Measurements from ENCODE around the gene RUSC1.
"Not testable (repeated sequence)": the region's sequence is repeated elsewhere in the genome, so short reads cannot be mapped to it uniquely, and the experiment has no call there.

Gene RUSC1

GRCh38 chr1:155326020-155326526, 5.4 kb downstream of the RUSC1 start:
- H3K27ac ChIP-seq, result no peak overlapping the region
- no peak for DNase-seq
- in situ Hi-C loops (cut with HindIII; ENCODE audit: low pct_ligation_motif_present, low sequenced_read_pairs), result loop anchor here (25.0 kb wide), 1 partner anchor 186 kb away; no protein-coding TSS in a partner anchor
- TF ChIP-seq CTCF (IDR thresholded peaks at IDR 0.05; ENCODE audit: low read depth, low read length, missing control alignments), result no peak
- H3K27me3 ChIP-seq (replicated peaks), result no peaks in the 10 kb centered on the region
- H3K36me3 ChIP-seq (replicated peaks), result peaks cover 30% of the 10 kb centered on the region
- H3K4me3 ChIP-seq (ENCODE audit: low read depth, low read length), result no peak overlapping the region

GRCh38 chr1:155326631-155327037, 5.9 kb downstream of the RUSC1 start:
- H3K4me3 ChIP-seq (ENCODE audit: low read depth, low read length), result no peak overlapping the region
- TF ChIP-seq CTCF (IDR thresholded peaks at IDR 0.05; ENCODE audit: low read depth, low read length, missing control alignments), result no peak
- no peaks in the 10 kb centered on the region for H3K27me3 ChIP-seq (replicated peaks)
- in situ Hi-C loops (cut with HindIII; ENCODE audit: low pct_ligation_motif_present, low sequenced_read_pairs), result loop anchor here (25.0 kb wide), 1 partner anchor 186 kb away; no protein-coding TSS in a partner anchor
- DNase-seq, result no peak
- H3K27ac ChIP-seq, result no peak overlapping the region
- peaks cover 36% of the 10 kb centered on the region for H3K36me3 ChIP-seq (replicated peaks)

GRCh38 chr1:155327981-155328380, 7.3 kb downstream of the RUSC1 start:
- DNase-seq, result no peak
- Histone ChIP-seq H3K36me3 (replicated peaks) (peaks cover 36% of the 10 kb centered on the region), H3K27me3 (replicated peaks) (no peaks in the 10 kb centered on the region), H3K27ac (no peak overlapping the region), H3K4me3 (ENCODE audit: low read depth, low read length) (no peak overlapping the region)
- TF ChIP-seq CTCF (IDR thresholded peaks at IDR 0.05; ENCODE audit: low read depth, low read length, missing control alignments), result no peak
- in situ Hi-C loops (cut with HindIII; ENCODE audit: low pct_ligation_motif_present, low sequenced_read_pairs), result loop anchor here (25.0 kb wide), 1 partner anchor 184 kb away; no protein-coding TSS in a partner anchor

DNA sequence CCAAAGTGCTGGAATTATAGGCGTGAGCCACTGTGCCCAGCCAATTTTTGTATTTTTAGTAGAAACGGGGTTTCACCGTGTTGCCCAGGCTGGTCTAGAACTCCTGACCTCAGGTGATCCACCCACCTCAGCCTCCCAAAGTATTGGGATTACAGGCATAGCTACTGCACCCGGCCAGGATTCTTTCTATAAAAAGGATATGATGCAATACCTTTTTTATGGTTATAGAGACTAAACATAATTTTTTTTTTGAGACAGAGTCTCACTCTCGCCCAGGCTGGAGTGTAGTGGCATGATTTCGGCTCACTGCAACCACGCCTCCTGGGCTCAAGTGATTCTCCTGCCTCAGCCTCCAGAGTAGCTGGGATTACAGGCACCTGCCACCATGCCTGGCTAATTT, 8.2 kb downstream of the RUSC1 start:
- peaks cover 44% of the 10 kb centered on the region for H3K36me3 ChIP-seq (replicated peaks)
- in situ Hi-C loops (cut with HindIII; ENCODE audit: low pct_ligation_motif_present, low sequenced_read_pairs), result loop anchor here (25.0 kb wide), 1 partner anchor 183 kb away; no protein-coding TSS in a partner anchor
- not testable (repeated sequence) for DNase-seq

DNA sequence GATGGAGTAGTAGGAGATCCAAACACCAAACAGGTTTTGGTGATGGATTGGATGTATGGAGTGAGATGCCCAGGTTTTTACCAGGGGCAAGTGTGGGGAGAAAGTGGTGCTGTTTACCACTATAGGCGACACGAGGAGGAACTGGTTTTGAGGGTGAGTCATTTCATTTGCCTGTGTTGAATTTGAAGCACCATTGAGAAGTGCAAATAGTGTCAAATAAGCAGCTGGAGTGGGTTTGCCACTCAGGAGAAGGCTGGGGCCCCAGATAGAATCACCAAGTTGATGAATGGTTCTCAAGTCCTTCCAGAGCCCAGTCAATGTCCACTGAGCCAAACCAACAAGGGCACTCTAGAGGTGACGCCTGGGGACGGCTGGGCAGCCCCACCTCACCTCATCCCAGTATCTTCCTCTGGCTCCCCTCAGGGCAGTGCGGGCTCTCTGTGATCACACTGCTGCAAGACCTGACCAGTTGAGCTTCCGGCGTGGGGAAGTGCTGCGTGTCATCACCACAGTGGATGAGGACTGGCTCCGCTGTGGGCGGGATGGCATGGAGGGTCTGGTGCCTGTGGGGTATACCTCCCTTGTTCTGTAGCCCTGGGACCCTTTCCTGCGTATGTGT, 9.4 kb downstream of the RUSC1 start:
- in situ Hi-C loops (cut with HindIII; ENCODE audit: low pct_ligation_motif_present, low sequenced_read_pairs), result loop anchor here (25.0 kb wide), 1 partner anchor 182 kb away; no protein-coding TSS in a partner anchor
- H3K36me3 ChIP-seq (replicated peaks), result peaks cover 49% of the 10 kb centered on the region
- H3K4me3 ChIP-seq (ENCODE audit: low read depth, low read length), result no peak overlapping the region
- DNase-seq, result no peak
- no peaks in the 10 kb centered on the region for H3K27me3 ChIP-seq (replicated peaks)
- no peak overlapping the region for H3K27ac ChIP-seq
- no peak for TF ChIP-seq CTCF (IDR thresholded peaks at IDR 0.05; ENCODE audit: low read depth, low read length, missing control alignments)

More for the DNA sequence above, 8.2 kb downstream of the RUSC1 start:
- not testable (repeated sequence) for H3K27ac ChIP-seq; H3K4me3 ChIP-seq (ENCODE audit: low read depth, low read length); H3K27me3 ChIP-seq (replicated peaks)

GRCh38 chr1:155334962-155335361, 14.3 kb downstream of the RUSC1 start:
- no peak for TF ChIP-seq CTCF (IDR thresholded peaks at IDR 0.05; ENCODE audit: low read depth, low read length, missing control alignments)
- H3K27ac ChIP-seq, result no peak overlapping the region
- no peaks in the 10 kb centered on the region for H3K27me3 ChIP-seq (replicated peaks)
- no peak for DNase-seq
- in situ Hi-C loops (cut with HindIII; ENCODE audit: low pct_ligation_motif_present, low sequenced_read_pairs), result loop anchor here (25.0 kb wide), 1 partner anchor 177 kb away; no protein-coding TSS in a partner anchor
- H3K36me3 ChIP-seq (replicated peaks), result peaks cover 60% of the 10 kb centered on the region
- no peak overlapping the region for H3K4me3 ChIP-seq (ENCODE audit: low read depth, low read length)
